Measurements from ENCODE around the gene HEPACAM2.

The HEPACAM2 gene

GRCh38 chr7:93202594-93203250 lies 23.5 kb downstream of the HEPACAM2 start:
- no peak for DNase-seq

GRCh38 chr7:93198472-93198871 lies 27.8 kb downstream of the HEPACAM2 start:
- no peak for DNase-seq

- no peak for DNase-seq
Measured at GRCh38 chr7:93196336-93196735, 29.9 kb downstream of the HEPACAM2 start.

GRCh38 chr7:93194386-93194785 lies 31.9 kb downstream of the HEPACAM2 start:
- DNase-seq: no peak

- DNase-seq: no peak
Measured at GRCh38 chr7:93188870-93189634, 37.2 kb downstream of the HEPACAM2 start.

- DNase-seq: no peak
Measured at GRCh38 chr7:93185303-93186027, 40.8 kb downstream of the HEPACAM2 start.

- DNase-seq: no peak
Measured at GRCh38 chr7:93179173-93179572, 47.1 kb downstream of the HEPACAM2 start.

GRCh38 chr7:93178213-93178612 lies 48.1 kb downstream of the HEPACAM2 start:
- peak; percentile 47 for DNase-seq

GRCh38 chr7:93176992-93177580 lies 49.2 kb downstream of the HEPACAM2 start:
- DNase-seq: no peak

- no peak for DNase-seq
Measured at GRCh38 chr7:93175219-93175618, 51.0 kb downstream of the HEPACAM2 start.

GRCh38 chr7:93172683-93173082 lies 53.6 kb downstream of the HEPACAM2 start:
- no peak for DNase-seq

GRCh38 chr7:93171606-93172226 lies 54.6 kb downstream of the HEPACAM2 start:
- DNase-seq: no peak

- no peak for DNase-seq
Measured at GRCh38 chr7:93165447-93165846, 60.8 kb downstream of the HEPACAM2 start.

GRCh38 chr7:93164766-93165165 lies 61.5 kb downstream of the HEPACAM2 start:
- no peak for DNase-seq

GRCh38 chr7:93161181-93161762 lies 65.0 kb downstream of the HEPACAM2 start:
- DNase-seq: no peak

- no peak for DNase-seq
Measured at GRCh38 chr7:93160410-93160809, 65.9 kb downstream of the HEPACAM2 start.

GRCh38 chr7:93159490-93159889 lies 66.8 kb downstream of the HEPACAM2 start:
- no peak for DNase-seq

GRCh38 chr7:93156884-93157283 lies 69.4 kb downstream of the HEPACAM2 start:
- no peak for DNase-seq

GRCh38 chr7:93150200-93150835 lies 76.0 kb downstream of the HEPACAM2 start:
- DNase-seq: no peak

- peak; percentile 44 for DNase-seq
Measured at GRCh38 chr7:93148727-93149126, 77.5 kb downstream of the HEPACAM2 start.

GRCh38 chr7:93148144-93148543 lies 78.1 kb downstream of the HEPACAM2 start, which contains the start of gene SAMD9L:
TSS of gene SAMD9L (minus strand) at chr7:93148385. CDS start at chr7:93135971, 12,414 bp downstream.
- peak; percentile 69 for DNase-seq

- DNase-seq: peak; percentile 82
Measured at GRCh38 chr7:93147363-93147762, 78.9 kb downstream of the HEPACAM2 start.
